ENCODE data around the gene MFAP2. TPM values are rescaled to one million over a fixed set of nuclear protein-coding genes. Genes with fewer than 3 reads are reported as not detected.
"Not testable (repeated sequence)": the region's sequence is repeated elsewhere in the genome, so short reads cannot be mapped to it uniquely, and the experiment has no call there.

The MFAP2 gene
- total and polyA plus RNA-seq, 2 of the 8 experiments (the other 6 are each of a cell fraction or from before 2014, with no cell fraction given) = 172 to 326 TPM

DNA sequence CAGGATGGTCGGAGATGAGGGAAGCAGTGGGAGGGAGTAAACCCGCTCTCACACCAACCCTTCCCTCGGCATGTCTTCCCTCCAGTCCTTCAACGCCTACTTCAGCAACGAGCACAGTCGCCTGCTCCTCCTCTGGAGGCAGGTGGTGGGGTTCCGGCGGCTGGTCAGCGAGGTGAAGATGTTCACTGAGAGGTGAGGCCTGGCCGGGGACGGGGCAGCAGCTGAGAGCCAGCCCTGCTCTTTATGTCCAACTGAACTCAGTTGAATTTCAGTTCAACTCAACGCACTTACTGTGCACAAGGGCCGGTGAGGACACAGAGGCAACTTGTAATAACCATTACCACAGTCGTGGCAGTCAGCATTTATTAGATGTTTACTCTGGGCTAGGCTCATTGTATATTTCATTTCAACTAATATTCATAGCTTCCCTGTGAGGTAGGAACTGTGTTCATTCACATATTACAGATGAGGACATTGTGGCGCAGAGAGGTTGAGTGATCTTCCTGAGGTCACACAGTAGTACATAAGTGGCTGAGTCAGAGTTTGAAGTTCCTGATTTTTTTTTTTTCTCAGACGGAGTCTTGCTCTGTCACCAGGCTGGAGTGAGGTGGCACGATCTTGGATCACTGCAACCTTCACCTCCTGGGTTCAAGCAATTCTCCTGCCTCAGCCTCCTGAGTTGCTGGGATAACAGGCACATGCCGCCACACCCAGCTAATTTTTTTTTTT lies 49.0 kb downstream of the MFAP2 start:
- H3K79me2 ChIP-seq (ENCODE audit: control insufficient read depth in 1 of 2, insufficient read depth in 2 of 2, low read length in 2 of 2); POLR2A ChIA-PET (ENCODE audit: partially characterized antibody); H3K27me3 ChIP-seq (replicated peaks in 1 of 4; ENCODE audit: control insufficient read depth in 3 of 4, extremely low read depth in 1 of 4, insufficient read depth in 3 of 4, low read length in 3 of 4); H3K9me3 ChIP-seq (ENCODE audit: insufficient read depth in 2 of 2, low read depth in 1 of 2, low read length in 1 of 2); H4K5ac ChIP-seq (ENCODE audit: insufficient read length, low read depth, low read length); H3K27ac ChIP-seq (ENCODE audit: low read depth, low read length); H3K9ac ChIP-seq (replicated peaks in 1 of 4; ENCODE audit: extremely low read depth in 1 of 4, low read depth in 3 of 4, low read length in 3 of 4); H3K14ac ChIP-seq (ENCODE audit: insufficient read length); DNase-seq (ENCODE audit: low read depth in 1 of 2, low spot score in 2 of 2); H3K4me2 ChIP-seq (ENCODE audit: insufficient read depth in 1 of 2, low read depth in 2 of 2, low read length in 2 of 2); H4K91ac ChIP-seq (replicated peaks; ENCODE audit: insufficient read length, low read length); H4K8ac ChIP-seq (ENCODE audit: extremely low read depth, insufficient read depth, low read length); H2BK5ac ChIP-seq (ENCODE audit: low read depth, low read length); H3K56ac ChIP-seq (replicated peaks; ENCODE audit: insufficient read length, low read depth, low read length); H2AFZ ChIP-seq (ENCODE audit: low read length); H3K23me2 ChIP-seq (ENCODE audit: low read depth, low read length); H3K4me1 ChIP-seq (replicated peaks in 1 of 4; ENCODE audit: control insufficient read depth in 3 of 4, insufficient read depth in 4 of 4, low read length in 3 of 4); H2BK15ac ChIP-seq (ENCODE audit: low read length); H3K4me3 ChIP-seq (ENCODE audit: extremely low read depth in 1 of 4, insufficient read depth in 2 of 4, low read depth in 3 of 4, low read length in 4 of 4); FAIRE-seq; H3K23ac ChIP-seq (ENCODE audit: insufficient read length); H3K4ac ChIP-seq (replicated peaks; ENCODE audit: insufficient read length, low read depth, low read length); H2BK12ac ChIP-seq (ENCODE audit: low read depth, low read length); H3K18ac ChIP-seq (ENCODE audit: extremely low read depth, low read length); H2BK120ac ChIP-seq (replicated peaks; ENCODE audit: low read depth, low read length); H2AK5ac ChIP-seq (ENCODE audit: low read depth, low read length); H2BK20ac ChIP-seq (ENCODE audit: low read length): not testable (repeated sequence)
- peaks cover 0 to 18% (median 8%) of the 10 kb centered on the region in 4 experiments; a peak in 3 of 8 replicates for H3K36me3 ChIP-seq (ENCODE audit: control insufficient read depth in 2 of 4, insufficient read depth in 4 of 4, low read length in 3 of 4)
- H4K20me1 ChIP-seq (replicated peaks in 1 of 2; ENCODE audit: control insufficient read depth in 1 of 2, insufficient read depth in 2 of 2, low read length in 2 of 2) = peaks cover 0 to 16% of the 10 kb centered on the region in 2 experiments
- CTCF ChIA-PET (ENCODE audit: partially characterized antibody) = interaction anchor here (0.9 to 3.5 kb wide), 8 partner anchors 7 to 70 kb away, joined by 3 to 22 read pairs (median 5); partner anchors contain the start of gene CROCC
- 92% methylated on average over 17 of the region's 18 CpGs; no CpG with 5 or more reads in 1 of the 2 experiments for WGBS, 2 experiments (ENCODE audit: extremely low coverage in 1 of 2, insufficient coverage in 1 of 2, insufficient read length in 1 of 2, insufficient replicate concordance in 2 of 2, low coverage in 1 of 2, low lambda C conversion rate in 2 of 2, missing lambda C conversion rate in 1 of 2)
- H3K79me1 ChIP-seq (ENCODE audit: low read depth, low read length) = peaks cover 12% of the 10 kb centered on the region
